ENCODE data around the gene GLO1. TPM values are rescaled to one million over a fixed set of nuclear protein-coding genes. Genes with fewer than 3 reads are reported as not detected.
"Not testable (repeated sequence)": the region's sequence is repeated elsewhere in the genome, so short reads cannot be mapped to it uniquely, and the experiment has no call there.

GLO1 gene
- polyA plus RNA-seq, 3 donors, result 22.9 to 84.1 (median 39.5) TPM

DNA sequence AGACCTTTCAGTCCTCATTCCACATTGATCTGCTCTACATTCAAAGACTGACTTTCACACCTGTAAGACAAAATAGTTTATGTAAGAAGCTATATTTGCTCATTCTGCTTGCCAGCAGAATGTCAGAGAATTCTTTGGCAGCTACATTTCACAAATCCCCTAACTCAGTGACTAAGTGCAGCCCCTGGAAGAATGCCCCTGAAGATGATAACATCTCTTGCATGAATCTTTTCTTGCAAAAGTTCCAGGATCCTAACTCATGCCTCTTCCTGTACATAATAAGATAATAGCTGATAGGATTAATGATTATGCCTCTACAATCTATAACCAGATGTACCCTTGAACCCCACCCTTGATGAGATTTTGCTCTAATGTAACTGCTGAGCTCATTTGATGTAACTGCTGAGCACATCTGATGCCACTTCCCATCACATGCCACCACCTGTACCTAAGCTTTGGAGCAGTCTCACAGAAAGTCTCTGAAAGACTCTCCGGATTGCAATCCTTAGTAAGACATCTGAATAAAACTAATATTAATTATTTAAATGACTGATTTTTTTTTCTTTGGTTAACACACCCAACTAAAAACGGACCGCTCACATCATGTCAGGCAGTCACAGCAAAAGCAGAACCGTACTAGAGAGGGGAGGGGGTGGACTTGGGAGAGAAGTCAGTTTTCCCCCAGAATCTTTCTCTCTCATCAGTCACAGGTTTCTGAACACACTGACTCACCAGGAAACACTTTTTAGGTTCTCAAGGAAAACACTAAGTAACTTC, 11.5 kb upstream of the GLO1 start:
- H3K27ac ChIP-seq (ENCODE audit: low read depth, low read length), result no peak overlapping the region
- 25 to 39% (median 32%) methylated on average over 4 of the region's 4 CpGs for WGBS, 3 donors

DNA sequence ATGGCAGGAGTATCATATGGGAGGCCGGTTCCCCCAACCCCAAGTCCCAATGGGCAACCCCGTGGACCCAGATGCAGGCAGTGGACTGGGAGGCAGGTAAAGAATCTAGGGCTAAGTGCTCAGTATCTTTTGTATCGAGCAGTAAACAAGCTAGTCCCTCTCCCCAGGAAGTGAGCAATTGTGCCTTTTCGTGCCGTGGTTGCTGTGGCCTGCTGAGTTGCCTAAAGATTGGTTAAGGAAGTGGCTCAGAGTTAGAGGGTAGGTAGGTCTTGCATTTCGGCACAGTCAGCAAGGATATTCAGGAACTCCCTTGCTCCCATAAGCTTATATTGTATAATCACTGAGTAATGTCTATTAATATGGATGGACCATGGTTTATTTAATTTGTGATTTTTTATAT, 10.9 kb upstream of the GLO1 start:
- WGBS, 3 donors, result 52 to 58% (median 53%) methylated on average over 6 of the region's 6 CpGs
- H3K27ac ChIP-seq (ENCODE audit: low read depth, low read length), result no peak overlapping the region

DNA sequence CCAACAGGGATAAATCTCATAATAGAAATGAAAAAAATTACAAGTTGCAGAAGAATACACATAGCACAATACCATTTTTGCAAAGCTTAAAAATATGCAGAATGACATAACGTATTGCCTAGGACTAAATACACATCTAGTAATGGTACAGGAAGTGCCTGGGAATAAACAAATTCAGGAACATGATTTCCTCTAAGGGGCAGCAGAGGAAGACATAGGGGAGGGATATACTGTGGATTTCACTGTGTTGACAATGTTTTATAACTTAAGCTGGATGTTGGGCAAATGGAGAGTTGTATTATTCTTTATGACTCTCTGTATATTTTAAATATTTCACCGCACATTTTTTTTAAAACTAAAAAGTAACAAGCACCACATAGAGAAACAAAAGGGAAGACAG, 5.6 kb upstream of the GLO1 start:
- WGBS, 3 donors, result 39 to 65% (median 52%) methylated on average over 2 of the region's 2 CpGs
- no peak overlapping the region for H3K27ac ChIP-seq (ENCODE audit: low read depth, low read length)

- 65 to 82% (median 81%) methylated on average over 2 of the region's 2 CpGs for WGBS, 3 donors
- no peak overlapping the region for H3K27ac ChIP-seq (ENCODE audit: low read depth, low read length)
Observed at GRCh38 chr6:38705924-38706323, 3.0 kb upstream of the GLO1 start.

DNA sequence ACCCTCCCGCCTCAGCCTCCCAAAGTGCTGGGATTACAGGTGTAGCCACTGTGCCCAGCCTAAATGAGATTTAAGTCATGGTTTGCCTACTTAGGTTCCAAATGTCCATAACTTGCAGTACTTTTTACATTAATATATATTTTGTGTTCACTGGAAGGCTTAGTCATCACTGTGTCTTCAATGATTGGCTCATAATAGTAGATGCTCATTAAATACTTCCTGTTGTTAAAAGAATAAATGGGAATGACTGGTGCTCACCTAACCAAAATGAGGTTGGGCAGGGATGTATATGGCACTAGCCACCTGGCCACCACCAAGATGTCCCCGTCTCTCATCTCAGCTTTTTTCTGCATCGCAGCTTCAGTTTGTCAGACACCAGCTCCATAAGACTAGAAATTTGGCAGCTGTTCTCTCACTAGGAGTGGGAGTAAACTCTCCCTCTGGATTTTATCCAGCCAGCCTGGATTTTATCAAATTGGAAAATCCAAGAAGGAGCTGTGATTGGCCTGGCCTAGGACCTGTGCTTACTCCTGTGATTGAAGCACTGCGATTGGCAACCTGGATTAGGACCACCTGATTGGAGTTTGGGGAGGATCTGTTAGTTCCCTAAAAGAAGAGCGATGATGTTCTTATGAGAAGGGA, 1.1 kb upstream of the GLO1 start:
- no peak overlapping the region for H3K27ac ChIP-seq (ENCODE audit: low read depth, low read length)
- WGBS, 3 donors, result 71 to 83% (median 74%) methylated on average over 5 of the region's 5 CpGs

- 77 to 98% (median 84%) methylated on average over 3 of the region's 3 CpGs for WGBS, 3 donors
- H3K27ac ChIP-seq (ENCODE audit: low read depth, low read length), result no peak overlapping the region
Observed at GRCh38 chr6:38701551-38701950, 1.4 kb downstream of the GLO1 start.

DNA sequence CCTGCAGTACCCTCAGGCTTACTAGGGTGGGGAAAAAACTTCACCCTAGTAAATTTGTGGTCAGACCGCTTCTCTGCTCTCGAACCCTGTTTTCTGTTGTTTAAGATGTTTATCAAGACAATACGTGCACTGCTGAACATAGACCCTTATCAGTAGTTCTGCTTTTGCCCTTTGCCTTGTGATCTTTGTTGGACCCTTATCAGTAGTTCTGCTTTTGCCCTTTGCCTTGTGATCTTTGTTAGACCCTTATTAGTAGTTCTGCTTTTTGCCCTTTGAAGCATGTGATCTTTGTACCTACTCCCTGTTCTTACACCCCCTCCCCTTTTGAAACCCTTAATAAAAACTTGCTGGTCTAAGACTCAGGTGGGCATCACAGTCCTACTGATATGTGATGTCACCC, 3.2 kb downstream of the GLO1 start:
- 92 to 96% (median 96%) methylated on average over 3 of the region's 3 CpGs for WGBS, 3 donors
- H3K27ac ChIP-seq (ENCODE audit: low read depth, low read length), result not testable (repeated sequence)

- H3K27ac ChIP-seq (ENCODE audit: low read depth, low read length), result no peak overlapping the region
- 90 to 93% (median 92%) methylated on average over 3 of the region's 3 CpGs for WGBS, 3 donors
Observed at GRCh38 chr6:38697846-38698245, 5.1 kb downstream of the GLO1 start.

DNA sequence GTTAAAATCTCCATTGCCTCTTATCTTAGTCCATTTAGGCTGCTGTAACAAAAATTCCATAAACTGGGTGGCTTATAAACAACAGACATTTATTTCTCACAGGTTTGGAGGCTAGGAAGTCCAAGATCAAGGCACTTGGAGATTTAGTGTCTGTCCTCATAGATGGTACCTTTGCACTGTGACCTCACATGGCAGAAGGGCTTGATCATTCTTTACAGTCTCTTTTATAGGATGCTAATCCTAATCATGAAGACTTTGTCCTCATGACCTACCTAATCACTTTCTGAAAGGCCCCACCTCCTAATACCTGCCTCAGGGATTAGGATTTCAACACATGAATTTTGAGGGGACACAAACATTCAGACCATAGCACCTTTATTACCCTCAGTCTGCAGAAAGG, 6.6 kb downstream of the GLO1 start:
- no peak overlapping the region for H3K27ac ChIP-seq (ENCODE audit: low read depth, low read length)

- 67 to 79% (median 69%) methylated on average over 1 of the region's 1 CpG for WGBS, 3 donors
Observed at GRCh38 chr6:38695933-38696332, 7.0 kb downstream of the GLO1 start.

GRCh38 chr6:38695227-38695900, 7.6 kb downstream of the GLO1 start:
- WGBS, 3 donors, result 93 to 98% (median 95%) methylated on average over 2 of the region's 2 CpGs
- no peak overlapping the region for H3K27ac ChIP-seq (ENCODE audit: low read depth, low read length)

More at GRCh38 chr6:38695933-38696332, 7.0 kb downstream of the GLO1 start:
- H3K27ac ChIP-seq (ENCODE audit: low read depth, low read length), result no peak overlapping the region

- H3K27ac ChIP-seq (ENCODE audit: low read depth, low read length), result no peak overlapping the region
- WGBS, 3 donors, result 51 to 77% (median 60%) methylated on average over 6 of the region's 6 CpGs
Observed at GRCh38 chr6:38688579-38689087, 14.3 kb downstream of the GLO1 start.

DNA sequence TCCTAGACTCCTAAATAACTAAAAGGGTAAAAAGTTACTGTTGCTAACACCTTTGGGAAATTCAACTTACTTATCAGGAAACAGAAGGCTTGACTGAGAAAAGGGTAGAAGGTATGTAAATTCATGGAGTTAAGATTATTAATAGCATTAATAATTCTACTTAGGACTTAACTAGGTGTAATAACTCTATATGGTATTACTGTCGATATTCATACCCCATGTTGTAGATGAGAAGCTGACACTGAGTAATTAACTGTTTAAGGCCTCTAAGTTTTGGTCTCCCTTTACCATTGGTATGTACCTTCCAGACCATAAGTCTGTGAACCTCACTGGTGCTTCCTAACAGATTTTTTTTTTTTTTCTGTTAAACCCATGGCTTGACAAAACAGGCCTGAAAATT, 15.4 kb downstream of the GLO1 start:
- no peak overlapping the region for H3K27ac ChIP-seq (ENCODE audit: low read depth, low read length)
- WGBS, 3 donors, result 91 to 98% (median 91%) methylated on average over 1 of the region's 1 CpG

DNA sequence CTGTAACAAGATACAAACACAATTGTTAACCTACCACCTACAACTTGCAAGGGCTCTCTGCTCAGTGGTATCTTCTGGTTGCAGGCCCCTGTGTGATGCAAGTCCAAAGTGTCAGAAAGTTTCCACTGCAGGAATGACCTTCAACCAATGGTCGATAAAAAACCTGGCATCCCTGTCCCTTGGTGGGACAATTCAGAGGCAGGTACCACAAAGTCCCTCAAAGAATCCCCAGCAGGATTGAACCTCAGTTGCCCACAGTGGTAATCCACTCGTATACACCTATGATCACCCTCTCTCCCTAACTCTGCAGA, 15.9 kb downstream of the GLO1 start:
- no peak overlapping the region for H3K27ac ChIP-seq (ENCODE audit: low read depth, low read length)
- whole genome bisulfite sequencing, 3 donors, result 70 to 92% (median 92%) methylated on average over 2 of the region's 2 CpGs

- 79 to 88% (median 84%) methylated on average over 4 of the region's 4 CpGs for WGBS, 3 donors
- H3K27ac ChIP-seq (ENCODE audit: low read depth, low read length), result no peak overlapping the region
Observed at GRCh38 chr6:38686270-38687042, 16.5 kb downstream of the GLO1 start.

GRCh38 chr6:38684904-38685303, 18.0 kb downstream of the GLO1 start:
- H3K27ac ChIP-seq (ENCODE audit: low read depth, low read length), result no peak overlapping the region
- WGBS, 3 donors, result 84 to 95% (median 94%) methylated on average over 3 of the region's 3 CpGs

DNA sequence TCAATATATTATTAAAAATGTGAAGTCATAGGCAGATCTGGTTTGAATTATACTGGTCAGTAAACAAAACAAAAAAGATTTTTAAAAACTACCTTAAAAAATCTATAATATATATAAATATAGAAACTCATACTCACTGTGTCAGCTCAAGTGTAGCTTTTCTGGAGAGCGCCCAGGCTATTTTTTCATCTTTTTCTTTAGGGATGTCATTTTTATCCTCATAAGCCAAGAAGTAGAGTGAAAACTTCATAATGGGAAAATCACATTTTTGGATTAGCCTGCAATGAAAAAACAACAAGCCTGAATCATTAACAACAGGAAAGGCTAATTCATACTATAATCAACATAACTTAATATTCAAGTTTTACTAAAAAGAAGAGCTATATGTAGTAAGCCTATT, 18.7 kb downstream of the GLO1 start:
- 88 to 96% (median 92%) methylated on average over 1 of the region's 1 CpG for WGBS, 3 donors
- no peak overlapping the region for H3K27ac ChIP-seq (ENCODE audit: low read depth, low read length)

DNA sequence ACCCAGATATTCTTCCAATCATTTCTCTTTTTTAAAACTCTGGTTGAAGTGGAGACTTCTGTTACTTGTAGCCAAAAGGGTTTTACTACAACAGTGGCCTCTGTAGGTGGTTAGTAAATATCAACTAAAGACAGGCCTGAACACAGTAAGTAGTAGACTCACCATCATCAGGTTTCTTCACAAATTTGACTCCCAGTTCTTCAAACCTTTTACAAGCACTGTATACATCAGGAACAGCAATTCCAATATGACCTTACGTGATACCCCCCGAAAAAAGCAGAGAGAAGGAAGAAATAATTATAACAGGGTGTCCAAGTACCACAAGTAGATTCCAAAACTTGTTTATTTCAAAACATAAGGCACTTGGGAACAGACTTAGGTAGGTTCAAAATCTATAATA, 21.1 kb downstream of the GLO1 start:
- no peak overlapping the region for H3K27ac ChIP-seq (ENCODE audit: low read depth, low read length)
- 93 to 97% (median 93%) methylated on average over 2 of the region's 2 CpGs for WGBS, 3 donors

GRCh38 chr6:38679668-38680067, 23.3 kb downstream of the GLO1 start:
- H3K27ac ChIP-seq (ENCODE audit: low read depth, low read length), result no peak overlapping the region
- 89 to 96% (median 95%) methylated on average over 1 of the region's 1 CpG for WGBS, 3 donors
